ENCODE results near the gene KHK. TPM values are rescaled to one million over a fixed set of nuclear protein-coding genes. Genes with fewer than 3 reads are reported as not detected.

KHK gene
- total RNA-seq, 1 donor from 2014 or later, result 2.9 TPM

- DNase-seq, result no peak
- Histone ChIP-seq H3K9me3 (replicated peaks) (no peaks in the 10 kb centered on the region), H3K27me3 (ENCODE audit: low read depth) (no peaks in the 10 kb centered on the region), H3K36me3 (no peaks in the 10 kb centered on the region), H3K4me3 (no peak within 1 kb of the TSS), H3K27ac (replicated peaks) (no peak within 1 kb of the TSS), H3K4me1 (peaks cover under 1% of the 10 kb centered on the region)
- TF ChIP-seq, protein P1, sequence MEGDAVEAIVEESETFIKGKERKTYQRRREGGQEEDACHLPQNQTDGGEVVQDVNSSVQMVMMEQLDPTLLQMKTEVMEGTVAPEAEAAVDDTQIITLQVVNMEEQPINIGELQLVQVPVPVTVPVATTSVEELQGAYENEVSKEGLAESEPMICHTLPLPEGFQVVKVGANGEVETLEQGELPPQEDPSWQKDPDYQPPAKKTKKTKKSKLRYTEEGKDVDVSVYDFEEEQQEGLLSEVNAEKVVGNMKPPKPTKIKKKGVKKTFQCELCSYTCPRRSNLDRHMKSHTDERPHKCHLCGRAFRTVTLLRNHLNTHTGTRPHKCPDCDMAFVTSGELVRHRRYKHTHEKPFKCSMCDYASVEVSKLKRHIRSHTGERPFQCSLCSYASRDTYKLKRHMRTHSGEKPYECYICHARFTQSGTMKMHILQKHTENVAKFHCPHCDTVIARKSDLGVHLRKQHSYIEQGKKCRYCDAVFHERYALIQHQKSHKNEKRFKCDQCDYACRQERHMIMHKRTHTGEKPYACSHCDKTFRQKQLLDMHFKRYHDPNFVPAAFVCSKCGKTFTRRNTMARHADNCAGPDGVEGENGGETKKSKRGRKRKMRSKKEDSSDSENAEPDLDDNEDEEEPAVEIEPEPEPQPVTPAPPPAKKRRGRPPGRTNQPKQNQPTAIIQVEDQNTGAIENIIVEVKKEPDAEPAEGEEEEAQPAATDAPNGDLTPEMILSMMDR (IDR thresholded peaks at IDR 0.05; ENCODE audit: borderline replicate concordance), result no peak
- intact Hi-C loops (cut with micrococcal nuclease), result no loop called here
Observed at GRCh38 chr2:27139310-27139709, 52.7 kb downstream of the KHK start, which contains the start of gene PRR30. PRR30 (minus strand) TSS chr2:27139410; CDS start chr2:27138329, 1,081 bp downstream.

DNA sequence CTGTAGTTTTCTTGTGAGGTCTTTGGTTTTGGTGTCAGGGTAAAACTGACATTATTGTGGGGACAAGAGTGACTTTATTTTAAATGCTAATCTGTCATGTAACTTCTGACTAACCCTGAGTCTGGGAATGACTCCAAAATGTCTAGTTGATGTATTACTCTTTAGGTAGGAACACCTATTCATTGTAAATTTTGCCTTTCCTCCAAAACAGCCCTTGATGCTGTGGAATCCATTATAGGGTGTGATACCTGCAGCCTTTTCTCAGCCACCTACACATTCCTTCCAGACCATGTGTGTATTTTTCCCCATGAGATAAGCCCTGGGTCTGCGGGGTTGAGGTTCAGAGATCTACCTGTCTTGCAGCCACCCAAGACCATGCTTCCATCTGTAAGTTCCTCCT is 56.7 kb downstream of the KHK start:
- intact Hi-C loops (cut with micrococcal nuclease), result no loop called here
- TF ChIP-seq, protein P1 (IDR thresholded peaks at IDR 0.05; ENCODE audit: borderline replicate concordance), result no peak
- no peak overlapping the region for H3K27ac ChIP-seq (replicated peaks)
- H3K4me1 ChIP-seq, result no peaks in the 10 kb centered on the region
- H3K36me3 ChIP-seq, result no peaks in the 10 kb centered on the region
- H3K27me3 ChIP-seq (ENCODE audit: low read depth), result peaks cover under 1% of the 10 kb centered on the region
- H3K9me3 ChIP-seq (replicated peaks), result no peaks in the 10 kb centered on the region
- H3K4me3 ChIP-seq, result no peak overlapping the region
- no peak for DNase-seq

GRCh38 chr2:27145682-27146081 is 59.1 kb downstream of the KHK start:
- Histone ChIP-seq H3K4me1 (no peaks in the 10 kb centered on the region), H3K36me3 (no peaks in the 10 kb centered on the region), H3K27ac (replicated peaks) (no peak overlapping the region), H3K4me3 (no peak overlapping the region), H3K27me3 (ENCODE audit: low read depth) (peaks cover 24% of the 10 kb centered on the region), H3K9me3 (replicated peaks) (no peaks in the 10 kb centered on the region)
- TF ChIP-seq, protein P1 (IDR thresholded peaks at IDR 0.05; ENCODE audit: borderline replicate concordance), result no peak
- no peak for DNase-seq
- intact Hi-C loops (cut with micrococcal nuclease), result no loop called here

- TF ChIP-seq, protein P1 (IDR thresholded peaks at IDR 0.05; ENCODE audit: borderline replicate concordance), result no peak
- Histone ChIP-seq H3K27me3 (ENCODE audit: low read depth) (peaks cover 26% of the 10 kb centered on the region), H3K4me1 (no peaks in the 10 kb centered on the region), H3K27ac (replicated peaks) (no peak overlapping the region), H3K9me3 (replicated peaks) (no peaks in the 10 kb centered on the region), H3K4me3 (no peak overlapping the region), H3K36me3 (no peaks in the 10 kb centered on the region)
- intact Hi-C loops (cut with micrococcal nuclease), result no loop called here
- DNase-seq, result no peak
Observed at GRCh38 chr2:27147935-27148334, 61.4 kb downstream of the KHK start.

DNA sequence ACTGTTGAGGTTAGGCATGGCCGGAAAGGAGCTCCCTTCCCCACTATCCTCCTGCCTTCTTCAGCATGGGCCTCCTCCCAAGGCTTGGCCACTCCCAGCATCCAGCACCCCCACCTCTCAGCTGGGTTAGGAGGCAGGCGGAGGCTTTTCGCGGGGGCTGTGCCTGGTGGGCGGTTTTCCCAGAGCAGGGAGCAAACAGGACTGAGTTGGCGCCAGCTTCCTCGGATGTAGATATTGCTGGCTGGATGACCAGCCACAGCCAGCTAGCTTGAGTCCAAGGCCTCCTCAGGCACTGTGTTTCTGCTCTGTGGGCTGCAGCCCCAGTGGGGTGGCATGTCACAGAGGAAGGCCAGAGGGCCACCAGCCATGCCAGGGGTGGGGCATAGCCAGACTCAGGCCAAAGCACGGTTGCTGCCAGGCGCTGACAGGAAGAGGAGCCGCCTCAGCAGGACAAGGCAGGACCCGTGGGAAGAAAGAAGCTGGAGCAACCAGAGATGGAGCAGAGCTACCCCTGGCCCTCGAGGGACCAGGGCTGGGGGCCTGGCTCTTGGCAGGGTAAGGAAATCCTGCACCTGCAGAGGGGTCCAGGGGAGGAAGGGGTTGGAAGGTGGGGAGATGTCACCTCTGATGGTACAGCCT is 62.3 kb downstream of the KHK start, which contains the start of gene TCF23:
Gene TCF23, plus strand, starts transcription at position 204 of the 639 bp plus-strand sequence. Its CDS starts 130 bp downstream, at position 334.
- H3K27me3 ChIP-seq (ENCODE audit: low read depth), result peaks cover 26% of the 10 kb centered on the region
- intact Hi-C loops (cut with micrococcal nuclease), result no loop called here
- H3K9me3 ChIP-seq (replicated peaks), result no peaks in the 10 kb centered on the region
- no peaks in the 10 kb centered on the region for H3K4me1 ChIP-seq
- TF ChIP-seq, protein P1 (IDR thresholded peaks at IDR 0.05; ENCODE audit: borderline replicate concordance), result no peak
- H3K36me3 ChIP-seq, result no peaks in the 10 kb centered on the region
- DNase-seq, result no peak
- no peak within 1 kb of the TSS for H3K27ac ChIP-seq (replicated peaks)
- no peak within 1 kb of the TSS for H3K4me3 ChIP-seq

Measured in left ventricle myocardium inferior (tissue), 1 donor.